ENCODE results near the gene TMEM9B. TPM values are rescaled to one million over a fixed set of nuclear protein-coding genes. Genes with fewer than 3 reads are reported as not detected.
"Not testable (repeated sequence)": the region's sequence is repeated elsewhere in the genome, so short reads cannot be mapped to it uniquely, and the experiment has no call there.

TMEM9B gene
- total RNA-seq, 1 donor from 2014 or later, result 31.3 TPM

DNA sequence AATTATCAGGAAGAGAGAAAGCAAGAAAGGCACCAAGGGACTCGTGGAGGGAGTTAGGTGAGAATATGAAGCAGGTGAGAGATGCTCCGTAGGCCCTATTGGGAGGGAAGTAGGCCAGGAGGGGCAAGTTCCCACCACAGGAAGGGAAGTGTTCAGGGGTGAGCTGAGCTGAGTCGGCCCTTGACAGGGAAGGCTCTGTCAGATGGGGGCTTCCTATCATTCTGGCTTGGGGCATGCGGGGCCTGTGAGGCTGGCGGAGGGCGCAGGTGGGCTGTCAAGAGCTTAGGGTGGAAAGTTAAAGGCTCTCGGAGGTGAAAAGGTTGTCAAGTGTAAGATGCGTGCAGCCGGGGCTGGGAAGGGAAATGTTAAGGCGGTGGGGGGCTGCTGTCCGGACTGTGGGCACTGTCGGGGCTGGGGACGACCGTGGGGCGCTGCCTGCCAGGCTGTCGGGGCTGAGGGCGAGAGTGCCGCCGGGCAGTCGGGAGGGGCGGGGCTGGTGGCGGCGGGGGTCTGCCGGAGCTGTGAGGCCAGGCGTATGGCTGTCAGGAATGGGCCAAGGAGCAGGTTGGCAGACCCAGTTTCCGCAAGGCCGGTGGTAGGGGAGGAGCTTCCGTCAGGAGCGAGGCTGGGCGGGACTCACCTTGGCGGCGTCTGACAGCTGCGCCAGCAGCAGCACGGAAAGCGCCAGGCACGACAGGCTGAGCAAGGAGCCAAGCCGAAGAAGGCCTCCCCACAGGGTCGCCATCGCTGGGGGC is 496 bp downstream of the TMEM9B start:
- no peaks in the 10 kb centered on the region for H3K27me3 Mint-ChIP-seq (ENCODE audit: insufficient read depth)
- intact Hi-C loops (cut with micrococcal nuclease), result loop anchor here (1.0 to 5.0 kb wide), 12 partner anchors 39 to 1344 kb away; partner anchors contain the start of genes ADM, AKIP1, EIF3F and IPO7
- H3K4me1 Mint-ChIP-seq (ENCODE audit: low read depth), result peaks cover 34% of the 10 kb centered on the region
- H3K27ac Mint-ChIP-seq, result peak overlapping the region; percentile 95
- H3K9me3 Mint-ChIP-seq, result no peaks in the 10 kb centered on the region
- H3K36me3 Mint-ChIP-seq (ENCODE audit: low read depth), result peaks cover 6% of the 10 kb centered on the region
- DNase-seq (ENCODE audit: low spot score), result peak; percentile 77
- peak overlapping the region; percentile 99 for H3K4me3 Mint-ChIP-seq

DNA sequence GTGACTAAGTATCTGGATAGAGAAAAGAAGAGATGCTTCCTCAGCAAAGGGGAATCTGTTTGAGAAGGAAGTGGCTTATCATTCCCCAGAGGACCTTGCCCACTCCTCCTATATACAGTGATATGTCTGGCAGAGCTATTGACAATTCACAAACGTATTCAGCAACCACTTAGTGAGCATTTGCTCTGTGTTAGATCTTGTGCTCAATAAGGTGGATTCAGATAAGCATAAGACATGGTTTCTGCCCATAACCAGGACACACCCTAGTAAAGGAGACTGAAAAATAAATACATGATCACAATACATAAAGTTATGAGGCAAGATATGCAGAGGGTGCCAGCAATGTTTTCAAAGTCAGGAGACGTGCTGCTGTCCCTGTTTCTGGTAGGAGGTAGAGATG is 1.4 kb downstream of the TMEM9B start:
- Mint-ChIP-seq H3K4me1 (ENCODE audit: low read depth) (peaks cover 34% of the 10 kb centered on the region), H3K27me3 (ENCODE audit: insufficient read depth) (no peaks in the 10 kb centered on the region), H3K36me3 (ENCODE audit: low read depth) (peaks cover 5% of the 10 kb centered on the region), H3K9me3 (no peaks in the 10 kb centered on the region), H3K27ac (peak overlapping the region; percentile 64), H3K4me3 (peak overlapping the region; percentile 99)
- intact Hi-C loops (cut with micrococcal nuclease), result loop anchor here (5.0 kb wide), 3 partner anchors 544 to 1344 kb away; partner anchors contain the start of genes ADM and EIF3F
- no peak for DNase-seq (ENCODE audit: low spot score)

DNA sequence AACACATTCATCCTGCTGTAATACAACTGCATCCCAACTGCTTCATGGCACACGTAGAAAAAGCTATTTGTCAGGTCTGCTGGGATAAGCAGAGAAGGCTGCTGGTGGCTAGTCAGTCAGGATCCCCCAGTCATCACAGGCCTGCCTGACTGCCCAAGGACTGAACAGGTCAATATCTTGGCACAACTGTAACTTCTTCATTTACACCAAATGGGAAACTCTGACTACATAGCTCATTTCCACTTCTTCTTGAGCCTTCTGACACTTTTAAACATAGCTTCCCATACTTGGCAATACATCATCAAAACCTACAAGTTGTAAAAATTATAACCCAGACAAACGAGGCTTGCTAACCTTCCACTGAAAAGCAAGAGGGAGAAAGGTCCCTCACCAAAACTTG is 2.8 kb downstream of the TMEM9B start:
- DNase-seq (ENCODE audit: low spot score), result no peak
- Mint-ChIP-seq H3K27ac (no peak overlapping the region), H3K9me3 (no peaks in the 10 kb centered on the region), H3K4me1 (ENCODE audit: low read depth) (peaks cover 47% of the 10 kb centered on the region), H3K36me3 (ENCODE audit: low read depth) (peaks cover 7% of the 10 kb centered on the region), H3K4me3 (no peak overlapping the region), H3K27me3 (ENCODE audit: insufficient read depth) (no peaks in the 10 kb centered on the region)
- intact Hi-C loops (cut with micrococcal nuclease), result loop anchor here (5.0 kb wide), 3 partner anchors 546 to 1346 kb away; partner anchors contain the start of genes ADM and EIF3F

DNA sequence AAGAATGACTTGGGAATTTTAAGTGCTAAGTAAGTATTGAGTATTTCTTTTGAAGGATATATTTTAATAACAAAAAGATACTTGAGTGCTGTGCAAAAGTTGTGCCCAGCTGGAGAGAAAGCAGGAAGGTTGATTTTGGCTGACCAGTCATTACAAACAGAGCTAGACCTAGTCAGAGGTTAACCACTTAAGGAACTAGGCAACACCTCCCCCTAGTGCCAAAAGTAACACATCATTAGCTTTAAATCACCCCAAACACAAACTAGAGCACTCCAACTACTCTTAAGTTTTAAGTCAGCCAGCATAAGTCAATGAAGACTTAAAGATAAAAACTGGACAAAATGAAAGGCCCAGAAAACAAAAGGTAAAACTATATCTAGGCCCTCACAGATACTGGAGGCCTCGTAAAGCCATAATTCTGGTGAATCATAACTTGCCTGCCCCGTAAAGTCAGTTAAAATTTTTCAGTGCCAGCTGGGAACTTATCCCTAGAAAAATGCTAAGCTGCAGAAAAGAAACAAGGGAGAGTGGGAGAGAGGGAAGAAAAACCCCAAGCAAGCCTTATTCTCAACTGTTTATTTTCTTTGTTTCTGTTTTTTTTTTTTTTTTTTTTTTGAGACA is 4.6 kb downstream of the TMEM9B start:
- intact Hi-C loops (cut with micrococcal nuclease), result loop anchor here (1.0 to 5.0 kb wide), 8 partner anchors 45 to 1348 kb away; partner anchors contain the start of genes ADM and EIF3F
- Mint-ChIP-seq H3K4me1 (ENCODE audit: low read depth) (peaks cover 44% of the 10 kb centered on the region), H3K9me3 (no peaks in the 10 kb centered on the region), H3K36me3 (ENCODE audit: low read depth) (peaks cover 14% of the 10 kb centered on the region), H3K27me3 (ENCODE audit: insufficient read depth) (no peaks in the 10 kb centered on the region), H3K4me3 (no peak overlapping the region), H3K27ac (peak overlapping the region; percentile 18)
- peak; percentile 10 for DNase-seq (ENCODE audit: low spot score)

DNA sequence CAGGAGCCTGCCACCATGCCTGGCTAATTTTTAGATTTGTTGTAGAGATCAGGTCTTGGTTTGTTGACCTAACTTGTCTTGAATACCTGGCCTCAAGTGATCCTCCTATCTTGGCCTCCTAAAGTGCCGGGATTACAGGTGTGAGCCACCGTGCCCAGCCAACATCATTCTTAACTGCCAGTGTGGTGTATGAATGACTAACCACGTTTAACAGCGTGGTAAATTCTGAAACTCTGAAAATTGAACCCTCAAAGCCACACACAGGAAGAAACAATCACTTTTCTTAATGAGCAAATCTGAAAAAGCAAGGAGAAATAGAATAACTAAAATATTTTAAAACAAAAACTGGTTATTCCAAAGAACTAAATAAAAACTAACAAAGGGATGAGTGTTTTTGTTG is 7.4 kb downstream of the TMEM9B start:
- intact Hi-C loops (cut with micrococcal nuclease), result loop anchor here (5.0 kb wide), 2 partner anchors 145 to 355 kb away; a partner anchor contains a TSS
- H3K4me3 Mint-ChIP-seq, result no peak overlapping the region
- H3K4me1 Mint-ChIP-seq (ENCODE audit: low read depth), result peaks cover 29% of the 10 kb centered on the region
- no peaks in the 10 kb centered on the region for H3K27me3 Mint-ChIP-seq (ENCODE audit: insufficient read depth)
- no peaks in the 10 kb centered on the region for H3K9me3 Mint-ChIP-seq
- no peak overlapping the region for H3K27ac Mint-ChIP-seq
- DNase-seq (ENCODE audit: low spot score), result no peak
- peaks cover 21% of the 10 kb centered on the region for H3K36me3 Mint-ChIP-seq (ENCODE audit: low read depth)

DNA sequence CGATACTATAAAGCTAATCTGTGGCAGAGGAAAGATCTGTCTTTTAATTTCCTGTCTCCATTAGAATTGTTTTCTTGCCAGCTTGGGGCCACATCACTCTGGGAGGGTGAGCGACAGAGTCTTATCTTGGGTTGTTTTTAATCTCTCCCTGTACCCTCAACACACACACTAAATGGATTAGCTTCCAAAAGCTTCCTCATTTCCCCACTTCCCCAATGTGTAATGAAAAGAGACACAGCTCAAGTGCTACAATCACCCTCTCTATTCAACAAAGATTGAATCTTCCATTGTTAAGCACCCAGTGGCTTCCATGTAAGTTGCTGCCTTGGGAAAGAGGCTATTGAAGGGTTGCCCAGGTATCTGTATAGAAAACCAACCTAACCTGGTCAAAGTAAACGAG is 15.4 kb downstream of the TMEM9B start:
- H3K4me1 Mint-ChIP-seq (ENCODE audit: low read depth), result peaks cover 12% of the 10 kb centered on the region
- H3K9me3 Mint-ChIP-seq, result no peaks in the 10 kb centered on the region
- H3K4me3 Mint-ChIP-seq, result no peak overlapping the region
- peaks cover 30% of the 10 kb centered on the region for H3K36me3 Mint-ChIP-seq (ENCODE audit: low read depth)
- H3K27me3 Mint-ChIP-seq (ENCODE audit: insufficient read depth), result no peaks in the 10 kb centered on the region
- H3K27ac Mint-ChIP-seq, result no peak overlapping the region
- no peak for DNase-seq (ENCODE audit: low spot score)
- intact Hi-C loops (cut with micrococcal nuclease), result no loop called here

DNA sequence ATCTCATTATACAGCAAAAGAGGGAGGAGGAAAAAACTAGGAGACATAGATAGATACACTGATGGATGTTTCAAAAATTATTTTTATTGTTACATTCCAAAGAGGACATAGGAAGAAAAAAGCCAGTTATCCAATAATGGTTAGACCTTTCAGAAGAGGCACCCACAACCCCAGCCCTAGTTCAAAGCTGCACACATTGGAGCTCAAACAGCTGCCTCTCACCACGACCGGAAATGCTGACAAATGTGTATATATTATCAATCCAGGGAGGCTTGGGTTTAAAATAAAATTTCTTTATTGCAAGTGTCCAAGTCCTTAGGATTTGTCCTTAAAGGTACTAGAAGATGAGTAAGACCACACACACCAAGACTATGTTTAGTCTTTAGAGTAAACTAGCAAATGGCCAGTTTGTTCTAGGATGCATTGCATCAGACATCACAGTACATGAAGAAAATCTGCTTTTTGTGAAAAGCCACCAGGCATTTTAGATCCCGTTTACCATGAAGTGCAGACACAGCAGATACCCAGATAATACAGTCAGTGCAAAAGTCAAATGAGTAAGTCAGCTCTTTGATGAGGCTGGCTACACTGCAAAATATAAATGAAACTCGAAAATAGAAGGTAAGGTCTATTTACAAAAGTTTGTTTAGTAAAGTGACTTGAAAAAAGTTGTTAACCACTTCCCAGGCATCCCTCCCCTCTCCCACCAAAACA is 16.9 kb downstream of the TMEM9B start:
- H3K4me3 Mint-ChIP-seq, result no peak overlapping the region
- peaks cover 12% of the 10 kb centered on the region for H3K4me1 Mint-ChIP-seq (ENCODE audit: low read depth)
- no peak for DNase-seq (ENCODE audit: low spot score)
- H3K27me3 Mint-ChIP-seq (ENCODE audit: insufficient read depth), result peaks cover 4% of the 10 kb centered on the region
- intact Hi-C loops (cut with micrococcal nuclease), result no loop called here
- H3K27ac Mint-ChIP-seq, result no peak overlapping the region
- H3K36me3 Mint-ChIP-seq (ENCODE audit: low read depth), result peaks cover 24% of the 10 kb centered on the region
- H3K9me3 Mint-ChIP-seq, result no peaks in the 10 kb centered on the region

DNA sequence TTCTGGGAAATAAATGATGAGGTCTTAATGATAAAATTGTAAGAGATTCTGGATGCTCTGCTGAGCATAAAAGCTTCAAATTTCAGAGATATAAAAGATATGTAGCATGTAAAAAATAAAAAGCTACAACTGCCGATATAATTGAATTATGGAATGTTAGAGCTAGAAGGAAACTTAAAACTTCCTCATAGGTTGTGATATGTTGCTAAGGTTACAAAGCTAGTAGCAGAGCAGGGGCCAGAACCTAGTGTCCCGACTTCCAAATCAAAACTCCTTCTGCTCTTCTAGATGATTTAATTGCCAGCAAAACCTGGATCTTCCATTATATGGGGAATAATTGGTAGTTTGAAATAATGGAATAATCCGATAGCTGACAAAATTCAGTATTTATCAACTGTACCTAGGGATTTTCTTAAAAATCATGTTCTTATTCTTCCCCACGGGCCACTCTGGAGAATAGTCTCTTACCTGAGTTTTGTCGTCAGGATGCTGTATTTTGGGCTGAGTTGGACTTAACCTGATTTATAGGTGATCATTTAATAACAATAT is 21.6 kb downstream of the TMEM9B start, which contains the start of gene ASCL3:
TSS of gene ASCL3 (minus strand) at position 499 of the 549 bp plus-strand sequence. CDS start 4,855 bp downstream, outside the sequence.
- Mint-ChIP-seq H3K27me3 (ENCODE audit: insufficient read depth) (peaks cover 13% of the 10 kb centered on the region), H3K27ac (no peak within 1 kb of the TSS), H3K4me3 (no peak within 1 kb of the TSS), H3K4me1 (ENCODE audit: low read depth) (peaks cover 7% of the 10 kb centered on the region), H3K9me3 (no peaks in the 10 kb centered on the region), H3K36me3 (ENCODE audit: low read depth) (peaks cover 7% of the 10 kb centered on the region)
- DNase-seq (ENCODE audit: low spot score), result no peak
- intact Hi-C loops (cut with micrococcal nuclease), result no loop called here

DNA sequence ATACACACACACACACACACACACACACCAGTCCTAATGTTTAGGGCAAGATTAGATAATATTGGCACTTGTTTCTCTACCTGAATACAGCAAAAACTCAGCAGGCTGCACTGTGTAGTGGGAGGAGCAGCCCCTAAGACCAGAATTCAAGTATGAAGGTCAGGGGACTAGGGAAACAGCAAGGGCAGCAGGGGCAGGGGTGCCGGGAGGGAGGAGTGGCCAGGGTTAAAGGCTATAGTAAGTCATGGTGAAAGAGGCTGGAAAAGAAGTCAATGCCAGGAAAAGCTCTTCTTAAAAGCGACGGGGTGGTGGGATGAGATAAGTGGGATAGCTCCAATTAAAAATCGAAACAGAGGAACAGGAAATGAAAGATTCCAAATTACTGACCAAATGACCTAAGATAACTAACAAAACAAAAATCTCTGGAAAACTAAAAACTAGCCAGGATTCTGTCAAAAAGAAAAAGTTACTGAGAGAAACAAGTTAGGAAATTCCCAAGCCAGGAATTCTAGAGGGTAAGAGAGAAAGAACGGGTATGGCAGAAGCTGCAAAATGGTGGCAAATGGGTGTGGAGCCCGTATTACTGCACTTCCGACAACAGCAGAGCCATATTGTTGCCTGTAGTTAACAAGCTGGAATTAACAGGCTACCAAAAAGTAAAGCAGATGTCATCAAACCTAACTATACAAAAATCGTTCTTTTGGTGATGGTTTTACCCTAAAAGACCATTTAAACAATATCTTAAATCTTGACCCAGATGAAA is 22.7 kb downstream of the TMEM9B start:
- no peak for DNase-seq (ENCODE audit: low spot score)
- peaks cover 13% of the 10 kb centered on the region for H3K27me3 Mint-ChIP-seq (ENCODE audit: insufficient read depth)
- no peaks in the 10 kb centered on the region for H3K36me3 Mint-ChIP-seq (ENCODE audit: low read depth)
- H3K27ac Mint-ChIP-seq, result no peak overlapping the region
- H3K4me1 Mint-ChIP-seq (ENCODE audit: low read depth), result no peaks in the 10 kb centered on the region
- intact Hi-C loops (cut with micrococcal nuclease), result no loop called here
- no peak overlapping the region for H3K4me3 Mint-ChIP-seq
- no peaks in the 10 kb centered on the region for H3K9me3 Mint-ChIP-seq

DNA sequence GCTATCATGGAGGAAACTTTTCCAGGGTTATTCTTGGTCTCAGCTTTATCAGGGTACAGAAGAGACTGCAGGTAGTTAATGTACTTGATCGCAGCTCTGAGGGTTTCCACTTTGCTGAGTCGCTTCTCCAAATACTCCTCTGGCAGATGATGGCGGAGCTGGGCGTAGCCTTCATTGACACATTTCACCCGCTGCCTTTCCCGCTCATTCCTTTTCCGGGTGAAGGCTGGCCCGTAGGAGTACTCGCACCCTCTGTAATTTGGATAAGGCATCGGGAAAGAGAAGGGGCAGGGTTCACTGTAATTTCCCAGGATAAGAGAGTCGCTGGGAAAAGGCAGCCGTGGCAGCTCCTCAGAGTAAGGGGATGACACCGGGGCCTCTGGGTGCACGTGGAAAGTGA is 26.6 kb downstream of the TMEM9B start:
- H3K27me3 Mint-ChIP-seq (ENCODE audit: insufficient read depth), result peaks cover 11% of the 10 kb centered on the region
- no peaks in the 10 kb centered on the region for H3K9me3 Mint-ChIP-seq
- no peak for DNase-seq (ENCODE audit: low spot score)
- no peaks in the 10 kb centered on the region for H3K36me3 Mint-ChIP-seq (ENCODE audit: low read depth)
- H3K27ac Mint-ChIP-seq, result no peak overlapping the region
- H3K4me1 Mint-ChIP-seq (ENCODE audit: low read depth), result no peaks in the 10 kb centered on the region
- intact Hi-C loops (cut with micrococcal nuclease), result no loop called here
- H3K4me3 Mint-ChIP-seq, result no peak overlapping the region

DNA sequence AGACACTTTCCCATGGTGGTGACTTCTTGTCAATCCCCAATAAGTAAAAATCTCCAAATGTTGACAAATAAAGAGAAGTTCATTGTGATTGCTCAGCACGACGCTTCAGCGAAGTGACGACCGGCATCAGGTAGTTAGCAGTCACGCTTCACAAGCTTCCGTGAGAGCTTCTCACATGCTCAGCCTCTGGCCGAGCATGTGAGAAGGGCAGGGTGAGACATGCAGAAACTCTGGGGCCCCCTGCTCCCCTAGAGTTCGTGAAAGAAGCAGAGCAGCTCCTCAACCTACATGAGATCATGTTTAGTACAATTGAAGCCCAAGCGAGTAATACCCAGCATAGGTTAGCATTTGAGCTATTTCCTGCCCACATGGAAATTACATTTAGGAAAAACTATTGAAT is 27.1 kb downstream of the TMEM9B start:
- Mint-ChIP-seq H3K36me3 (ENCODE audit: low read depth) (no peaks in the 10 kb centered on the region), H3K4me3 (no peak overlapping the region), H3K27me3 (ENCODE audit: insufficient read depth) (peaks cover 6% of the 10 kb centered on the region), H3K27ac (no peak overlapping the region), H3K4me1 (ENCODE audit: low read depth) (no peaks in the 10 kb centered on the region), H3K9me3 (no peaks in the 10 kb centered on the region)
- no peak for DNase-seq (ENCODE audit: low spot score)
- intact Hi-C loops (cut with micrococcal nuclease), result no loop called here

DNA sequence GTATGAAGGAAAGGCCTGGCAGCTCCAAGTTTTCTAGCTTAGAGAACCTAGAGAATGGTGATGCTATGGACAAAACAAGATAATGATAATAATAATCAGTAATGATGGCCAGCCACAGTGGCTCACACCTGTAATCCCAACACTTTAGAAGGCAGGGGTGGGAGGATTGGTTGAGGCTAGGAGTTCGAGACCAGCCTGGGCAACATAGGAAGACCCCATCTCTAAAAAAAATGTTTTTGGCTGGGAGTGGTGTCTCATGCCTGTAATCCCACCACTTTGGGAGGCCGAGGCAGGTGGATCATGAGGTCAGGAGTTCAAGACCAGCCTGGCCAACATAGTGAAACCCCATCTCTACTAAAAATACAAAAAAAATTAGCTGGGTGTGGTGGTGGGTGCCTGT is 28.5 kb downstream of the TMEM9B start:
- H3K4me1 Mint-ChIP-seq (ENCODE audit: low read depth); H3K9me3 Mint-ChIP-seq; H3K4me3 Mint-ChIP-seq; H3K36me3 Mint-ChIP-seq (ENCODE audit: low read depth); H3K27me3 Mint-ChIP-seq (ENCODE audit: insufficient read depth); DNase-seq (ENCODE audit: low spot score); H3K27ac Mint-ChIP-seq; intact Hi-C loops (cut with micrococcal nuclease): not testable (repeated sequence)
